Measurements from ENCODE around the gene CAV2.

Gene CAV2

DNA sequence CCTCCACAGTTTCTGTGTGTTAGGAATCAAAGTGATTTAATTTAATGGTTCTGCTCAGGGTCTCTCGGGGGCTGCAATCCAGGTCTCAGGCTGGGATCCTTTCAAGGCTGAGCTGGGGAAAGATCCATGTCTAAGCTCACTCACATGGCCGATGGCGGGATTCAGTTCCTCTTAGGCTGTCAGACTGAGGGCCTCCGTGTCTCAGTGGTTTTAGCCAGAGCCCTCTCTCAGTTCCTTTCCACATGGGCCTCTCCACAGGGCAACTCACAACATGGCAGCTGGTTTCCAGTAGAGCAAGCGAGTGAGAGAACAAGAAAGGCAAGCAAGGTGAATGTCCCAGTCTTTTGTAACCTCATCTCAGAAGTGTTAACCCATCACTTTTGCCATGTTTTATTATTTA, 52.2 kb downstream of the CAV2 start:
- H3K4me3 ChIP-seq (ENCODE audit: insufficient read depth, low read length, poor library complexity, severe bottlenecking): no peak overlapping the region
- H3F3A ChIP-seq (ENCODE audit: insufficient read depth): no peaks in the 10 kb centered on the region
- no peaks in the 10 kb centered on the region for H3K79me2 ChIP-seq (ENCODE audit: insufficient read depth, low read length)
- H3K27ac ChIP-seq (ENCODE audit: low read depth, low read length): no peak overlapping the region
- TF ChIP-seq EZH2phosphoT487 (conservative IDR thresholded peaks at IDR 0.05; ENCODE audit: low read length): no peak
- TF ChIP-seq, protein P1, sequence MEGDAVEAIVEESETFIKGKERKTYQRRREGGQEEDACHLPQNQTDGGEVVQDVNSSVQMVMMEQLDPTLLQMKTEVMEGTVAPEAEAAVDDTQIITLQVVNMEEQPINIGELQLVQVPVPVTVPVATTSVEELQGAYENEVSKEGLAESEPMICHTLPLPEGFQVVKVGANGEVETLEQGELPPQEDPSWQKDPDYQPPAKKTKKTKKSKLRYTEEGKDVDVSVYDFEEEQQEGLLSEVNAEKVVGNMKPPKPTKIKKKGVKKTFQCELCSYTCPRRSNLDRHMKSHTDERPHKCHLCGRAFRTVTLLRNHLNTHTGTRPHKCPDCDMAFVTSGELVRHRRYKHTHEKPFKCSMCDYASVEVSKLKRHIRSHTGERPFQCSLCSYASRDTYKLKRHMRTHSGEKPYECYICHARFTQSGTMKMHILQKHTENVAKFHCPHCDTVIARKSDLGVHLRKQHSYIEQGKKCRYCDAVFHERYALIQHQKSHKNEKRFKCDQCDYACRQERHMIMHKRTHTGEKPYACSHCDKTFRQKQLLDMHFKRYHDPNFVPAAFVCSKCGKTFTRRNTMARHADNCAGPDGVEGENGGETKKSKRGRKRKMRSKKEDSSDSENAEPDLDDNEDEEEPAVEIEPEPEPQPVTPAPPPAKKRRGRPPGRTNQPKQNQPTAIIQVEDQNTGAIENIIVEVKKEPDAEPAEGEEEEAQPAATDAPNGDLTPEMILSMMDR (IDR thresholded peaks at IDR 0.05; ENCODE audit: insufficient read depth, low read length, poor library complexity, severe bottlenecking): no peak
- no peaks in the 10 kb centered on the region for H3K9me2 ChIP-seq (replicated peaks; ENCODE audit: insufficient read depth, low read length)
- no peaks in the 10 kb centered on the region for H4K20me1 ChIP-seq (ENCODE audit: low read depth, low read length)
- H3K27me3 ChIP-seq (ENCODE audit: low read length): no peaks in the 10 kb centered on the region
- H2AFZ ChIP-seq (ENCODE audit: low read depth, low read length, severe bottlenecking): no peak overlapping the region
- no peak overlapping the region for H3K9ac ChIP-seq (ENCODE audit: low read length)
- H3K36me3 ChIP-seq (ENCODE audit: low read length): no peaks in the 10 kb centered on the region
- no peaks in the 10 kb centered on the region for H3K9me3 ChIP-seq (ENCODE audit: insufficient read depth, low read length)
- H3K4me2 ChIP-seq (ENCODE audit: low read depth, low read length, poor library complexity, severe bottlenecking): no peak overlapping the region

DNA sequence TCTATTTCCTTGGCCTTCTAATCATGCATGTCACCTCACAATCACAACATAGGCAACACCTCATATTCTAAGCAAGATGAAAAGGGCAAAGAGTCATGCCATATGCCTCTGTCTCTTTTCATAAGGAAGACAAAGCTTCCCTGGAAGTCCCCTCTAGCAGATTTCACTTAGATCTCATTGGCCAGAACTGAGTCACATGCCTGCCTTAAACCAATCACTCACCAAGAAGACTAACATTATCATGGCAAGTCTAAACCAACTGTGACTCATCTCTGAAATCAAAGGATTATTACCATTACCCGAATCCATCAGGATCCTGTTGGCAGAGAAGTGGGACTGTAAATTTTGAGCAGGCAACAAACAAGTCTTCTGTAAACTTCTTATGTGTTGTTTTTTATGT, 53.1 kb downstream of the CAV2 start:
- Histone ChIP-seq H3K9ac (ENCODE audit: low read length) (no peak overlapping the region), H3K9me3 (ENCODE audit: insufficient read depth, low read length) (no peaks in the 10 kb centered on the region), H3F3A (ENCODE audit: insufficient read depth) (no peaks in the 10 kb centered on the region), H3K4me2 (ENCODE audit: low read depth, low read length, poor library complexity, severe bottlenecking) (no peak overlapping the region), H3K79me2 (ENCODE audit: insufficient read depth, low read length) (no peaks in the 10 kb centered on the region), H3K27me3 (ENCODE audit: low read length) (no peaks in the 10 kb centered on the region), H3K27ac (ENCODE audit: low read depth, low read length) (no peak overlapping the region), H2AFZ (ENCODE audit: low read depth, low read length, severe bottlenecking) (no peak overlapping the region), H3K36me3 (ENCODE audit: low read length) (no peaks in the 10 kb centered on the region), H4K20me1 (ENCODE audit: low read depth, low read length) (no peaks in the 10 kb centered on the region), H3K4me3 (ENCODE audit: insufficient read depth, low read length, poor library complexity, severe bottlenecking) (no peak overlapping the region), H3K9me2 (replicated peaks; ENCODE audit: insufficient read depth, low read length) (no peaks in the 10 kb centered on the region)
- TF ChIP-seq, protein P1 (IDR thresholded peaks at IDR 0.05; ENCODE audit: insufficient read depth, low read length, poor library complexity, severe bottlenecking): no peak
- TF ChIP-seq EZH2phosphoT487 (conservative IDR thresholded peaks at IDR 0.05; ENCODE audit: low read length): no peak

DNA sequence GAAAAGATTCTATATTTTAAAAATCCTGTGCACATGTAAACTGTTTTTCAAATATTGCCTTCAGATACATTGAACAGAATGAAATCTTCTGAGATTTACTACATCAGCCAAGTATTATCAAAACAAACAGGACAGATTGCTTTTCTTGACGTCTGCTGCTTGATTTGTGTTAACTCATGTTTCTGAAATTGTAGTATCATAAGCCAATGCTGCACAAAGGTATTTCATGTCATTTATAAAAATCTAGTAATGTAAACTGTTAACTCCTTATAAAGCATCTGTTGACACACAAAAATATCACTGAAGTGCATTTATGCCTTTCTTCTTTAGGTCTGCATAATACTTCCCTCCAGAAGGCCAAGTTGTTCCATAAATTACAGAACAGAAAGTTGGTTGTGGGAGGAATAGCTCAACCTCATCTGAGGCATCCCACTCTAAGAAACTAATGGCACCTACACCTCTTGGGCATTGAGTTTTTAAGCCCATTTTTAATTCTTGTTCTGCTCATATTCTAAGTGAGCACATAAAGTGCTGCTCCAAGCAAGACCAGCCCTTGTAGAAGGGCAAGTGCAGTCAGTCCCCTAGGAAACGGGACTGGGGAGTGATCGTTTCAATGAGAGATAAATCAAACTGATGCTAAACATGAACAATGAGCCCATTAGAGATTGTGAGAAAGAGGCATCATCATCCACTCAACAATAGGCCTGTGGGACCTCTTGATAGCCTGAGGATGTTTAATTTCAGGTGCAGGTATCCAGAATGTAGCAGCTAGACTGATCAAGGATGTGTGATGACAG, 53.8 kb downstream of the CAV2 start:
- H4K20me1 ChIP-seq (ENCODE audit: low read depth, low read length): no peaks in the 10 kb centered on the region
- H3K36me3 ChIP-seq (ENCODE audit: low read length): no peaks in the 10 kb centered on the region
- H3K27me3 ChIP-seq (ENCODE audit: low read length): no peaks in the 10 kb centered on the region
- H3K79me2 ChIP-seq (ENCODE audit: insufficient read depth, low read length): no peaks in the 10 kb centered on the region
- no peaks in the 10 kb centered on the region for H3K9me2 ChIP-seq (replicated peaks; ENCODE audit: insufficient read depth, low read length)
- H3K27ac ChIP-seq (ENCODE audit: low read depth, low read length): no peak overlapping the region
- no peak overlapping the region for H3K4me3 ChIP-seq (ENCODE audit: insufficient read depth, low read length, poor library complexity, severe bottlenecking)
- no peak overlapping the region for H2AFZ ChIP-seq (ENCODE audit: low read depth, low read length, severe bottlenecking)
- H3K4me2 ChIP-seq (ENCODE audit: low read depth, low read length, poor library complexity, severe bottlenecking): no peak overlapping the region
- TF ChIP-seq, protein P1 (IDR thresholded peaks at IDR 0.05; ENCODE audit: insufficient read depth, low read length, poor library complexity, severe bottlenecking): no peak
- TF ChIP-seq EZH2phosphoT487 (conservative IDR thresholded peaks at IDR 0.05; ENCODE audit: low read length): no peak
- H3K9me3 ChIP-seq (ENCODE audit: insufficient read depth, low read length): no peaks in the 10 kb centered on the region
- H3F3A ChIP-seq (ENCODE audit: insufficient read depth): no peaks in the 10 kb centered on the region
- H3K9ac ChIP-seq (ENCODE audit: low read length): no peak overlapping the region

All from SU-DHL-6 (cell line).